IMR-90 (cell line): Measurements from ENCODE around the gene KLHL9. TPM values are rescaled to one million over a fixed set of nuclear protein-coding genes. Genes with fewer than 3 reads are reported as not detected.

Experiments used
- ATAC-seq: fragments of 200-7000 bp; cut with Tn5 transposase; 2 replicates; pipeline ENCODE4 v1.9.1; 2020; ENCODE audit warnings: low read depth, mild to moderate bottlenecking, moderate library complexity
- BruUV-seq: library from RNA; stranded (reverse); fragments of 400-500 nt; replicated peaks from 2 replicates; lab custom pipeline; 2021; lab: Mats Ljungman, UMichigan
- CTCF ChIA-PET: fragments of 300-600 bp; formaldehyde crosslinking; extraction: SDS; loops from one replicate; lab custom pipeline; 2021; ENCODE audit warnings: antibody characterized with exemption; lab: Yijun Ruan, JAX
- POLR2A ChIA-PET: fragments of 300-600 bp; sonication (Branson Sonifier 250); formaldehyde crosslinking; loops from one replicate; lab custom pipeline; 2022; ENCODE audit warnings: antibody characterized with exemption; ENCODE audit not compliant: unreplicated experiment; lab: Charles Lee
- DNase-seq: peaks from one replicate; pipeline ENCODE4 v3.0.0; 2013
- H2AFZ ChIP-seq: replicated peaks from 2 replicates; pipeline ENCODE3; 2013; ENCODE audit warnings: low read length, mild to moderate bottlenecking; ENCODE audit not compliant: poor library complexity
- H2AK5ac ChIP-seq: 2 replicates; pipeline ENCODE4 v1.6.1; 2013; ENCODE audit warnings: low read depth, low read length, inconsistent platforms
- H2AK9ac ChIP-seq: replicated peaks from 2 replicates; pipeline ENCODE3; 2013; ENCODE audit warnings: mild to moderate bottlenecking, low read depth, low read length, moderate library complexity; ENCODE audit not compliant: poor library complexity
- H2BK120ac ChIP-seq: 2 replicates; pipeline ENCODE4 v1.6.1; 2013; ENCODE audit warnings: low read depth, low read length, inconsistent platforms
- H2BK15ac ChIP-seq: 3 replicates; pipeline ENCODE4 v1.6.1; 2013; ENCODE audit warnings: low read depth, low read length, inconsistent platforms
- H2BK20ac ChIP-seq: 2 replicates; pipeline ENCODE4 v1.6.1; 2013; ENCODE audit warnings: low read depth, mild to moderate bottlenecking, inconsistent platforms, low read length, moderate library complexity
- H2BK5ac ChIP-seq: 2 replicates; pipeline ENCODE4 v1.6.1; 2013; ENCODE audit warnings: mild to moderate bottlenecking, low read depth, low read length, inconsistent platforms; ENCODE audit not compliant: poor library complexity, severe bottlenecking
- H3K14ac ChIP-seq: replicated peaks from 2 replicates; pipeline ENCODE4 v1.6.1; 2013; ENCODE audit warnings: low read depth, low read length, inconsistent platforms
- H3K18ac ChIP-seq: 2 replicates; pipeline ENCODE4 v1.6.1; 2013; ENCODE audit warnings: low read depth, low read length, control low read depth
- H3K23ac ChIP-seq: 2 replicates; pipeline ENCODE4 v1.6.1; 2013; ENCODE audit warnings: low read depth, low read length, inconsistent platforms
- H3K27ac ChIP-seq: 2 replicates; pipeline ENCODE4 v1.5.1; 2013; ENCODE audit warnings: mild to moderate bottlenecking, control low read depth, low read length; ENCODE audit not compliant: insufficient read depth
- H3K27me3 ChIP-seq: 2 replicates; pipeline ENCODE4 v1.6.1; 2013; ENCODE audit warnings: low read length; ENCODE audit not compliant: control insufficient read depth, insufficient read depth
- H3K36me3 ChIP-seq: 2 replicates; pipeline ENCODE4 v1.6.1; 2013; ENCODE audit warnings: low read length, mixed read lengths; ENCODE audit not compliant: control insufficient read depth, insufficient read depth
- H3K4ac ChIP-seq: 2 replicates; pipeline ENCODE4 v1.6.1; 2013; ENCODE audit warnings: low read depth, low read length, inconsistent platforms
- H3K4me1 ChIP-seq: 2 replicates; pipeline ENCODE4 v1.6.1; 2013; ENCODE audit warnings: low read length, mixed read lengths; ENCODE audit not compliant: control insufficient read depth, insufficient read depth
- H3K4me2 ChIP-seq: 2 replicates; pipeline ENCODE4 v1.6.1; 2013; ENCODE audit warnings: low read depth, mild to moderate bottlenecking, control low read depth, low read length, moderate library complexity
- H3K4me3 ChIP-seq: 2 replicates; pipeline ENCODE4 v1.5.1; 2013; ENCODE audit warnings: low read depth, mild to moderate bottlenecking, control low read depth, low read length, moderate library complexity; ENCODE audit not compliant: insufficient read depth
- H3K56ac ChIP-seq: 2 replicates; pipeline ENCODE4 v1.6.1; 2013; ENCODE audit warnings: low read length, inconsistent platforms; ENCODE audit not compliant: insufficient read depth; ENCODE audit errors: extremely low read depth
- H3K79me1 ChIP-seq, 2 experiments: 2 replicates each; pipeline ENCODE4 v1.6.1; 2013; ENCODE audit warnings: low read length in 2 of 2, inconsistent platforms in 1 of 2, low read depth in 1 of 2
- H3K9ac ChIP-seq: 2 replicates; pipeline ENCODE4 v1.6.1; 2013; ENCODE audit warnings: low read depth, low read length, control low read depth
- H3K9me1 ChIP-seq: 2 replicates; pipeline ENCODE4 v1.6.1; 2013; ENCODE audit warnings: low read length, inconsistent platforms; ENCODE audit not compliant: insufficient read depth
- H3K9me3 ChIP-seq: 2 replicates; pipeline ENCODE4 v1.6.1; 2013; ENCODE audit warnings: low read length; ENCODE audit not compliant: control insufficient read depth, insufficient read depth
- H4K20me1 ChIP-seq: 2 replicates; pipeline ENCODE4 v1.6.1; 2013; ENCODE audit warnings: low read length, inconsistent platforms; ENCODE audit not compliant: insufficient read depth
- H4K5ac ChIP-seq: 2 replicates; pipeline ENCODE4 v1.6.1; 2013; ENCODE audit warnings: mild to moderate bottlenecking, low read depth, low read length, control low read depth
- H4K8ac ChIP-seq, 2 experiments: 2 replicates each; pipeline ENCODE4 v1.6.1; 2013; ENCODE audit warnings: low read depth in 2 of 2, low read length in 2 of 2, control low read depth in 1 of 2, inconsistent platforms in 1 of 2
- H4K91ac ChIP-seq: 2 replicates; pipeline ENCODE4 v1.6.1; 2013; ENCODE audit warnings: low read depth, low read length, inconsistent platforms; ENCODE audit not compliant: insufficient read depth
- BHLHE40 ChIP-seq: fragments of 150-350 bp; IDR thresholded peaks from 2 replicates; pipeline ENCODE4 v1.6.1; 2016; ENCODE audit warnings: mild to moderate bottlenecking, low read depth, low read length
- CEBPB ChIP-seq: IDR thresholded peaks from 2 replicates; pipeline ENCODE4 v1.6.1; 2012; ENCODE audit warnings: low read depth, low read length, improper control_type of control experiment
- WGBS, 2 experiments: methylation state at CpG; one replicate each; pipeline versions ENCODE4 v1.1.5 to v1.1.7; 2013; ENCODE audit warnings: missing lambda C conversion rate in 2 of 2; ENCODE audit not compliant: insufficient read length in 1 of 2; ENCODE audit errors: extremely low coverage in 2 of 2; 5-methylcytosine and 5-hydroxymethylcytosine counted together
- dilution Hi-C: fragments of 300-500 bp; cut with HindIII; formaldehyde crosslinking; loops from one replicate; pipeline ENCODE4 v1.14.3; 2018; ENCODE audit warnings: low sequenced_read_pairs; ENCODE audit not compliant: unreplicated experiment
- in situ Hi-C: fragments of 300-500 bp; cut with MboI; formaldehyde crosslinking; loops from 3 replicates; pipeline ENCODE4 v1.14.3; 2019; ENCODE audit warnings: low sequenced_read_pairs, inconsistent platforms, mixed read lengths
- intact Hi-C: fragments of 100-400 bp; cut with micrococcal nuclease; formaldehyde crosslinking; loops from 2 replicates; pipeline ENCODE4 v1.10.0; 2022
- polyA plus RNA-seq, 3 experiments: library from polyadenylated mRNA; depleted of rRNA; stranded (reverse); fragments of >200 nt; gene quantifications; 2 replicates each; pipeline ENCODE4 v1.2.3, GENCODE V29; 2012; ENCODE audit warnings: low replicate concordance in 1 of 3
- total RNA-seq: library from RNA; depleted of rRNA; stranded (reverse); fragments of >200 nt; gene quantifications from 2 replicates; pipeline ENCODE4 v1.2.3, GENCODE V29; 2012

KLHL9 gene
- total and polyA plus RNA-seq, 2 of the 4 experiments (the other 2 are of a cell fraction), result 12.9 to 46.4 TPM

DNA sequence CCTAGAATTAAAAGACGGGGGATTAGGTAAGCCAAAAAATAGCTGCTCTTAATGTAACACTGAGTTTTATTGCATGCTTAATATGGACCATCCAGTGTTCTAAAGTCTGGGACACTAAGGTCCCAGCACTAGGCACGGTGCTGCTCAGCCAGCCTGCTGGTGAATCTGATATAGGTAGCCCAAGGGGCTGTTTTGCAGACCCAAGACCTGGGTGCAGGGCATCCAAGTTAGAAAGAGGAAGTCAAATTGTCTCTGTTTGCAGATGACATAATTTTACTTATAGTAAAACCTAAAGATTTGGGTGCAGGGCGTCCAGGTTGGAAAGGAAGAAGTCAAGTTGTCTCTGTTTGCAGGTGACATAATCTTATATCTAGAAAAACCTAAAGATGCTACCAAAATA is 47.9 kb downstream of the KLHL9 start:
- Histone ChIP-seq H3K4me3 (no peak overlapping the region), H2BK15ac (no peak overlapping the region), H3K4ac (no peak overlapping the region), H3K9me3 (no peaks in the 10 kb centered on the region), H2BK20ac (no peak overlapping the region), H3K9me1 (no peaks in the 10 kb centered on the region), H2AK5ac (no peak overlapping the region), H4K5ac (no peak overlapping the region), H2AK9ac (no peak overlapping the region), H4K20me1 (no peaks in the 10 kb centered on the region), H3K27ac (no peak overlapping the region), H3K79me1 (no peaks in the 10 kb centered on the region), H3K56ac (no peak overlapping the region), H3K36me3 (no peaks in the 10 kb centered on the region), H3K14ac (no peak overlapping the region), H3K4me2 (no peak overlapping the region), H3K4me1 (no peaks in the 10 kb centered on the region), H2AFZ (no peak overlapping the region), H4K91ac (no peak overlapping the region), H3K23ac (no peak overlapping the region), H2BK120ac (no peak overlapping the region), H2BK5ac (no peak overlapping the region), H3K18ac (no peak overlapping the region), H3K9ac (no peak overlapping the region), H3K27me3 (no peaks in the 10 kb centered on the region; the same call in 1 of the 2 replicates), H4K8ac (no peak overlapping the region)
- POLR2A ChIA-PET, result no interaction called here
- TF ChIP-seq CEBPB (no peak), BHLHE40 (no peak)
- intact Hi-C loops, result no loop called here
- ATAC-seq (no peak), DNase-seq (no peak)
- CTCF ChIA-PET, result no interaction called here
- in situ Hi-C loops, result no loop called here
- no CpG with 5 or more reads among the region's 3 CpGs for WGBS, 2 experiments
- no TSS peak for BruUV-seq
- dilution Hi-C loops, result no loop called here
